Kidney (tissue), 14 donors: ENCODE results near the gene MXD1. TPM values are rescaled to one million over a fixed set of nuclear protein-coding genes. Genes with fewer than 3 reads are reported as not detected.

Experiments
- DNase-seq, 5 donors: peaks; one replicate each; pipeline ENCODE4 v3.0.0-alpha.2; 2013 to 2020
- FAIRE-seq: peaks from 2 replicates; lab custom pipeline; 2012; peaks lifted over from hg19 to GRCh38; lab: Jason Lieb, UNC
- H3K27ac ChIP-seq, 2 donors: one replicate each; pipeline ENCODE4 v1.7.0; 2013; ENCODE audit warnings: low read depth in 2 of 2, low read length in 2 of 2, inconsistent platforms in 1 of 2
- H3K27me3 ChIP-seq: one replicate; pipeline ENCODE4 v1.7.1; 2013; ENCODE audit warnings: low read length, inconsistent platforms; ENCODE audit not compliant: control insufficient read depth, insufficient read depth
- H3K36me3 ChIP-seq, 3 donors: one replicate each; pipeline versions ENCODE4 v1.7.0 to v1.7.1; 2013; ENCODE audit warnings: low read length in 3 of 3, control low read depth in 1 of 3, inconsistent platforms in 1 of 3; ENCODE audit not compliant: insufficient read depth in 3 of 3, control insufficient read depth in 2 of 3
- H3K4me1 ChIP-seq, 3 donors: one replicate each; pipeline versions ENCODE4 v1.7.0 to v1.7.1; 2013; ENCODE audit warnings: low read length in 3 of 3, inconsistent platforms in 1 of 3, low read depth in 1 of 3; ENCODE audit not compliant: control insufficient read depth in 2 of 3, insufficient read depth in 2 of 3
- H3K4me3 ChIP-seq, 3 donors: one replicate each; pipeline versions ENCODE4 v1.7.0 to v1.8.1; 2013; ENCODE audit warnings: low read length in 3 of 3, control low read depth in 1 of 3, inconsistent platforms in 1 of 3
- H3K9ac ChIP-seq, 3 donors: one replicate each; pipeline versions ENCODE4 v1.7.0 to v1.7.1; 2013; ENCODE audit warnings: low read length in 3 of 3, control low read depth in 1 of 3, inconsistent platforms in 1 of 3
- H3K9me3 ChIP-seq, 3 donors: one replicate each; pipeline versions ENCODE4 v1.7.0 to v1.7.1; 2013; ENCODE audit warnings: low read length in 3 of 3, control low read depth in 1 of 3, inconsistent platforms in 1 of 3; ENCODE audit not compliant: control insufficient read depth in 2 of 3, insufficient read depth in 1 of 3
- CTCF ChIP-seq: IDR thresholded peaks from 3 replicates; pipeline ENCODE4 v1.5.1; 2012; ENCODE audit warnings: mild to moderate bottlenecking, moderate library complexity, borderline replicate concordance; ENCODE audit not compliant: insufficient read depth; ENCODE audit errors: extremely low read depth
- intact Hi-C: fragments of 100-400 bp; cut with DNase I; formaldehyde crosslinking; loops from one replicate; pipeline ENCODE4 v1.11.1; 2022
- polyA plus RNA-seq: library from polyadenylated mRNA; stranded (reverse); fragments of 350-450 nt; fragmentation: Illumina TruSeq; extraction: RNeasy Lipid Tissue Mini Kit (QIAGEN cat#74804); gene quantifications from one replicate; pipeline ENCODE4 v1.2.3, GENCODE V29; 2014; ENCODE audit warnings: low read depth, low replicate concordance; ENCODE audit not compliant: insufficient read depth
- total RNA-seq: library from RNA; stranded (reverse); fragmentation: NEBNext Ultra II Directional; extraction: Animal tissue kit (Norgen Biotek cat#: 25700); gene quantifications from one replicate; pipeline ENCODE4 v1.2.1, GENCODE V29; 2021
- donor health status: control.
- donor health status: control.
- donor health status: control.
- donor health status: control.
- donor health status: control.
- donor health status: DM: yes; HTN: yes; CAD: no.
- donor health status: Normal renal cell carcinoma (clear cell type).

Gene MXD1
- total and polyA plus RNA-seq, 2 donors from 2014 or later: 4.9 to 13.3 TPM

- no peaks in the 10 kb centered on the region for H3K9me3 ChIP-seq
- peak in 1 of 5 donors; percentile 11 for DNase-seq
- H3K4me1 ChIP-seq: peaks cover 0 to 7% (median 3%) of the 10 kb centered on the region in 3 donors
- TF ChIP-seq CTCF: no peak
- H3K36me3 ChIP-seq: peaks cover 4 to 16% (median 14%) of the 10 kb centered on the region in 3 donors
- no peak for FAIRE-seq
- no peak overlapping the region for H3K9ac ChIP-seq
- no peak overlapping the region for H3K4me3 ChIP-seq
- H3K27me3 ChIP-seq: no peaks in the 10 kb centered on the region
- intact Hi-C loops: loop anchor here (10.0 kb wide), 1 partner anchor 133 kb away; no protein-coding TSS in a partner anchor
- H3K27ac ChIP-seq: no peak overlapping the region
These were observed 17.1 kb downstream of the MXD1 start for GRCh38 chr2:69931832-69932595.

GRCh38 chr2:69932596-69932922, 17.6 kb downstream of the MXD1 start:
- Histone ChIP-seq H3K9ac (no peak overlapping the region), H3K27ac (no peak overlapping the region), H3K4me1 (peaks cover 0 to 7% (median 3%) of the 10 kb centered on the region in 3 donors), H3K36me3 (peaks cover 4 to 19% (median 19%) of the 10 kb centered on the region in 3 donors), H3K27me3 (no peaks in the 10 kb centered on the region), H3K4me3 (no peak overlapping the region), H3K9me3 (no peaks in the 10 kb centered on the region)
- FAIRE-seq (no peak), DNase-seq (no peak)
- no peak for TF ChIP-seq CTCF
- intact Hi-C loops: loop anchor here (10.0 kb wide), 1 partner anchor 132 kb away; no protein-coding TSS in a partner anchor

- TF ChIP-seq CTCF: no peak
- H3K36me3 ChIP-seq: peaks cover 4 to 26% (median 23%) of the 10 kb centered on the region in 3 donors
- H3K4me1 ChIP-seq: peaks cover 0 to 7% (median 3%) of the 10 kb centered on the region in 3 donors
- H3K9me3 ChIP-seq: no peaks in the 10 kb centered on the region
- DNase-seq (peak in 1 of 5 donors; percentile 9), FAIRE-seq (no peak)
- H3K9ac ChIP-seq: no peak overlapping the region
- no peak overlapping the region for H3K4me3 ChIP-seq
- intact Hi-C loops: loop anchor here (10.0 kb wide), 1 partner anchor 131 kb away; no protein-coding TSS in a partner anchor
- no peak overlapping the region for H3K27ac ChIP-seq
- no peaks in the 10 kb centered on the region for H3K27me3 ChIP-seq
These were observed 18.4 kb downstream of the MXD1 start for GRCh38 chr2:69933254-69933828.
